CD4-positive, alpha-beta T cell treated with Interleukin-4 for 1 hour (primary cell): ENCODE measurements around the gene CDADC1.
"Not testable (repeated sequence)": the region's sequence is repeated elsewhere in the genome, so short reads cannot be mapped to it uniquely, and the experiment has no call there.

ENCODE experiments used
- DNase-seq, 2 donors: peaks; one replicate each; pipeline ENCODE4 v3.0.0-alpha.2; 2020 to 2022

CDADC1 gene

GRCh38 chr13:49240017-49240416 lies 7.7 kb upstream of the CDADC1 start:
- peak; percentile 28 to 60 for DNase-seq

- DNase-seq = no peak
Observed at GRCh38 chr13:49241296-49241695, 6.4 kb upstream of the CDADC1 start.

GRCh38 chr13:49245101-49245500 lies 2.6 kb upstream of the CDADC1 start:
- no peak for DNase-seq

GRCh38 chr13:49246850-49247642 lies 679 bp upstream of the CDADC1 start:
- no peak for DNase-seq

GRCh38 chr13:49248622-49249002 lies 887 bp downstream of the CDADC1 start:
- DNase-seq = peak in 1 of 2 donors; percentile 25

GRCh38 chr13:49251326-49251725 lies 3.6 kb downstream of the CDADC1 start:
- no peak for DNase-seq

- DNase-seq = no peak
Observed at GRCh38 chr13:49253310-49253709, 5.6 kb downstream of the CDADC1 start.

GRCh38 chr13:49254007-49254406 lies 6.3 kb downstream of the CDADC1 start:
- peak in 1 of 2 donors; percentile 24 for DNase-seq

- no peak for DNase-seq
Observed at GRCh38 chr13:49256841-49257240, 9.1 kb downstream of the CDADC1 start.

GRCh38 chr13:49258089-49258796 lies 10.5 kb downstream of the CDADC1 start:
- DNase-seq = peak in 1 of 2 donors; percentile 50

- no peak for DNase-seq
Observed at GRCh38 chr13:49259586-49259985, 11.9 kb downstream of the CDADC1 start.

- no peak for DNase-seq
Observed at GRCh38 chr13:49262634-49263033, 14.9 kb downstream of the CDADC1 start.

- no peak for DNase-seq
Observed at GRCh38 chr13:49265822-49266221, 18.1 kb downstream of the CDADC1 start.

GRCh38 chr13:49271264-49271663 lies 23.5 kb downstream of the CDADC1 start:
- DNase-seq = no peak

GRCh38 chr13:49272296-49272695 lies 24.6 kb downstream of the CDADC1 start:
- no peak for DNase-seq

GRCh38 chr13:49278211-49278610 lies 30.5 kb downstream of the CDADC1 start:
- DNase-seq = no peak

- DNase-seq = no peak
Observed at GRCh38 chr13:49279112-49279511, 31.4 kb downstream of the CDADC1 start.

GRCh38 chr13:49279885-49280284 lies 32.2 kb downstream of the CDADC1 start:
- no peak for DNase-seq

- no peak for DNase-seq
Observed at GRCh38 chr13:49287995-49288394, 40.3 kb downstream of the CDADC1 start.

- no peak for DNase-seq
Observed at GRCh38 chr13:49288458-49288857, 40.7 kb downstream of the CDADC1 start.

GRCh38 chr13:49292742-49293486 lies 45.2 kb downstream of the CDADC1 start:
- peak in 1 of 2 donors; percentile 11 for DNase-seq

- not testable (repeated sequence) for DNase-seq
Observed at GRCh38 chr13:49294723-49295122, 47.0 kb downstream of the CDADC1 start.

- no peak for DNase-seq
Observed at GRCh38 chr13:49295244-49295643, 47.5 kb downstream of the CDADC1 start.

GRCh38 chr13:49296659-49297058 lies 48.9 kb downstream of the CDADC1 start:
- no peak for DNase-seq
